GM19452 (cell line): Measurements from ENCODE around the gene KLHL22.
"Not testable (repeated sequence)": the region's sequence is repeated elsewhere in the genome, so short reads cannot be mapped to it uniquely, and the experiment has no call there.

ENCODE experiments used
- ATAC-seq: cut with Tn5 transposase; IDR thresholded peaks from one replicate; pipeline ENCODE4 v1.9.1; 2021; ENCODE audit not compliant: unreplicated experiment

The KLHL22 gene

GRCh38 chr22:20423906-20424551, 71.6 kb downstream of the KLHL22 start:
- ATAC-seq = no peak

DNA sequence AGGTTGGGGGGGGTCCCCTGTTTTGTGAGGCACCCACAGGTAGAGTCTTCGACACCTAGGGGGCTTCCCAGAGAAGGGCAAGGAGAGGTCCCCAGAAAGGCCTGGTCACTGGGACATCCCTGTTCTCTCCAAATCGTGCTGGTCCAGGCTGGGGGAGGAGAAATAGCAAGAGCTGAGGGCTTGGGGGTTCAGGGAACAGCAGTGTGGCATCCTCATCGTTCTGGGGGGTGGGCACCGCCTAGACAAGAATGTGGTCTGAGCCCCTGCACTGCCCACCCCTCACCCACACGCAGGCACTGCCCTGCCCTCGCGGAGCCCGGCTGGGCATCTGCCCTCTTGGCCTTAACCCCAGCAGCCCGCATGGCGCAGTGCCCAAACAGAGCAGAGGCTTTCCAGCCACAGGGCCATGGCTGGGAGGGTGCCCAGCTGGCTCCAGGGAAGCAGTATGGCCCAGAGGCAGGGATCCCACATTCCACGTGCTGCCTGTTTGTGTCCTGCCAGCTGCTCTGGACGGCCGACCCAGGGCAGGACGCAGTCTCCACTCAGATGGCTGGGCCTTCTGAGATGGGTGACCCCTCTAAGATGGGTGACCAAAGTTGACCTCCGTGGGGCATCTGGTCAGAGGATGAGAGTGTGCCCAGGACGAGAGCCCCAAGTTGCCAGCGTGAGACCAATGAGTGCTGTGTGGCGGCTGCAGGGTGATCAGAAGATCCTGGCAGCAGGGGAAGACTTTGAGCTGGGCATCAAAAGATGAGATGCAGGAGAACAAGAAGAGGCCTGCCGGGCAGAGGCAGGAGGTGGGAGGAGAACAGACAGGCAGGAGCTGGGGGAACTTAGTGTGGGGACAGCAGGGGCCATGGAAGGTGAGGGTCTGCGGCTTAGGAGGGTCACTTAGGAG, 72.3 kb downstream of the KLHL22 start:
- ATAC-seq = no peak

- ATAC-seq = no peak
Measured at GRCh38 chr22:20422271-20423007, 73.2 kb downstream of the KLHL22 start.

DNA sequence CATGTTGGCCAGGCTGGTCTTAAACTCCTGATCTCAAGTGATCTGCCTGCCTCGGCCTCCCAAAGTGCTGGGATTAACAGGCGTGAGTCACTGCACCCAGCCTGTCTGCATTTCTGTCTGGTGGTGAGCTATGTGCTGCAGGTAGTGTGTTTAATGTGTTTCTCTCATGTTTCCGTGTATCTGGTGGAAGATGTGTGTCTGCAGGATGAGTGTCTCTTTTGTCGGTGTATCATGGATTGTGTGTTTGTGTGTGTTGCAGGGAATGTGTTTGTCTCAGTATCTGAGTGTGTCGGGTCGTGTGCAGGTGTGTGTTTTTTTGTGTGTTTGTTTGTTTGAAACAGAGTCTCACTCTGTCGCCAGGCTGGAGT, 74.1 kb downstream of the KLHL22 start:
- no peak for ATAC-seq

GRCh38 chr22:20420157-20420842, 75.3 kb downstream of the KLHL22 start:
- no peak for ATAC-seq

DNA sequence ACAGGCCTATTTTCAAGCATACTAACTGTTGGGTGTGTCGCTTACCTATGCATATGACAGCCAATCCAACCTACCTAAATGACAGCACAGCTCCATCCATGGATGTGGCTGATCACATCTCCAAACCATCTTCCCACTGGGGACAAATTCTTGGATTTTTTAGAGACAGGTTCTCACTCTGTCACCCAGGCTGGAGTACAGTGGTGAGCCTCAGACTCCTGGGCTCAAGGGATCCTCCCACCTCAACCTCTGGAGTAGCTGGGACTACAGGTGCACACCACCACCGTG, 76.0 kb downstream of the KLHL22 start:
- ATAC-seq = no peak

GRCh38 chr22:20418211-20418788, 77.3 kb downstream of the KLHL22 start:
- no peak for ATAC-seq

GRCh38 chr22:20415699-20416098, 79.9 kb downstream of the KLHL22 start:
- ATAC-seq = not testable (repeated sequence)

- not testable (repeated sequence) for ATAC-seq
Measured at GRCh38 chr22:20415241-20415640, 80.4 kb downstream of the KLHL22 start.

GRCh38 chr22:20414450-20414849, 81.1 kb downstream of the KLHL22 start:
- no peak for ATAC-seq

DNA sequence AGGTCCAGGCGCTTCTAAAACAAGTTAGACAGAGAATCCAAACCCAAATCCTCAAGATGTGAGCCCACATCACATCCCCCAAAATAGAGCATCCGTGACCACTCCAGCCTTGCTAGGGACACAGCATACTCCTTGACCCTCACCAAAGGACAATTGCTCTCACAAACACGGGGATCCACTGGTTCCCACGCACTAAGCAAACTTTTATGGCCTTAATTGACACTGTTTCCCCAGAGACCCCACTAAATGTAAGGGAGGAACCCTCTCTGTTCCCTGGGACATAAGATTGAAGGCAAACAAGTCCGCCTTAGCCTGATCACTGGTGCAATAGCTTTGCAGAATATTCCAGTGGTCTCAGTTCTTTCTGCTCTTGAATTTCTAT, 81.5 kb downstream of the KLHL22 start:
- no peak for ATAC-seq

GRCh38 chr22:20413217-20414058, 82.2 kb downstream of the KLHL22 start:
- ATAC-seq = no peak

GRCh38 chr22:20412474-20413216, 83.0 kb downstream of the KLHL22 start:
- no peak for ATAC-seq

GRCh38 chr22:20409385-20409784, 86.2 kb downstream of the KLHL22 start:
- not testable (repeated sequence) for ATAC-seq

GRCh38 chr22:20408891-20409290, 86.7 kb downstream of the KLHL22 start:
- no peak for ATAC-seq

- no peak for ATAC-seq
Measured at GRCh38 chr22:20407829-20408228, 87.8 kb downstream of the KLHL22 start.

GRCh38 chr22:20406686-20407408, 88.7 kb downstream of the KLHL22 start:
- ATAC-seq = no peak

GRCh38 chr22:20405931-20406685, 89.5 kb downstream of the KLHL22 start:
- no peak for ATAC-seq
